ENCODE results near the gene COL8A2.
"Not testable (repeated sequence)": the region's sequence is repeated elsewhere in the genome, so short reads cannot be mapped to it uniquely, and the experiment has no call there.

Gene COL8A2

GRCh38 chr1:36163426-36163825, 38.4 kb upstream of the COL8A2 start:
- Histone ChIP-seq H3K27ac (ENCODE audit: low read length) (peak overlapping the region; percentile 93), H3K9me3 (ENCODE audit: control insufficient read depth in 1 of 2, low read length in 2 of 2) (no peaks in the 10 kb centered on the region), H3K27me3 (ENCODE audit: low read depth, low read length) (no peaks in the 10 kb centered on the region), H3K4me1 (ENCODE audit: control insufficient read depth in 1 of 2, insufficient read depth in 2 of 2, low read length in 2 of 2) (peaks cover 37 to 81% of the 10 kb centered on the region in 2 donors), H3K4me3 (ENCODE audit: low read depth in 1 of 2, low read length in 2 of 2) (no peak overlapping the region), H3K36me3 (ENCODE audit: control insufficient read depth in 1 of 2, insufficient read depth in 2 of 2, low read length in 2 of 2) (peaks cover 0 to 6% of the 10 kb centered on the region in 2 donors)

GRCh38 chr1:36162680-36163239, 37.7 kb upstream of the COL8A2 start:
- no peaks in the 10 kb centered on the region for H3K9me3 ChIP-seq (ENCODE audit: control insufficient read depth in 1 of 2, low read length in 2 of 2)
- peak overlapping the region; percentile 93 for H3K27ac ChIP-seq (ENCODE audit: low read length)
- peaks cover 44 to 81% of the 10 kb centered on the region in 2 donors for H3K4me1 ChIP-seq (ENCODE audit: control insufficient read depth in 1 of 2, insufficient read depth in 2 of 2, low read length in 2 of 2)
- no peaks in the 10 kb centered on the region for H3K27me3 ChIP-seq (ENCODE audit: low read depth, low read length)
- H3K4me3 ChIP-seq (ENCODE audit: low read depth in 1 of 2, low read length in 2 of 2): no peak overlapping the region
- peaks cover 0 to 6% of the 10 kb centered on the region in 2 donors for H3K36me3 ChIP-seq (ENCODE audit: control insufficient read depth in 1 of 2, insufficient read depth in 2 of 2, low read length in 2 of 2)

GRCh38 chr1:36161641-36162531, 36.9 kb upstream of the COL8A2 start:
- Histone ChIP-seq H3K4me3 (ENCODE audit: low read depth in 1 of 2, low read length in 2 of 2) (peak overlapping the region; percentile 51 to 69), H3K4me1 (ENCODE audit: control insufficient read depth in 1 of 2, insufficient read depth in 2 of 2, low read length in 2 of 2) (peaks cover 41 to 77% of the 10 kb centered on the region in 2 donors), H3K27me3 (ENCODE audit: low read depth, low read length) (no peaks in the 10 kb centered on the region), H3K9me3 (ENCODE audit: control insufficient read depth in 1 of 2, low read length in 2 of 2) (no peaks in the 10 kb centered on the region), H3K36me3 (ENCODE audit: control insufficient read depth in 1 of 2, insufficient read depth in 2 of 2, low read length in 2 of 2) (no peaks in the 10 kb centered on the region), H3K27ac (ENCODE audit: low read length) (peak overlapping the region; percentile 93)

GRCh38 chr1:36160949-36161485, 36.0 kb upstream of the COL8A2 start:
- Histone ChIP-seq H3K4me1 (ENCODE audit: control insufficient read depth in 1 of 2, insufficient read depth in 2 of 2, low read length in 2 of 2) (peaks cover 41 to 70% of the 10 kb centered on the region in 2 donors), H3K4me3 (ENCODE audit: low read depth in 1 of 2, low read length in 2 of 2) (peak overlapping the region; percentile 51 to 69), H3K27me3 (ENCODE audit: low read depth, low read length) (no peaks in the 10 kb centered on the region), H3K27ac (ENCODE audit: low read length) (peak overlapping the region; percentile 93), H3K36me3 (ENCODE audit: control insufficient read depth in 1 of 2, insufficient read depth in 2 of 2, low read length in 2 of 2) (peaks cover 0 to 4% of the 10 kb centered on the region in 2 donors), H3K9me3 (ENCODE audit: control insufficient read depth in 1 of 2, low read length in 2 of 2) (no peaks in the 10 kb centered on the region)

- Histone ChIP-seq H3K36me3 (ENCODE audit: control insufficient read depth in 1 of 2, insufficient read depth in 2 of 2, low read length in 2 of 2) (peaks cover 0 to 4% of the 10 kb centered on the region in 2 donors), H3K4me1 (ENCODE audit: control insufficient read depth in 1 of 2, insufficient read depth in 2 of 2, low read length in 2 of 2) (peaks cover 41 to 65% of the 10 kb centered on the region in 2 donors), H3K4me3 (ENCODE audit: low read depth in 1 of 2, low read length in 2 of 2) (peak overlapping the region; percentile 51 to 69), H3K9me3 (ENCODE audit: control insufficient read depth in 1 of 2, low read length in 2 of 2) (no peaks in the 10 kb centered on the region), H3K27ac (ENCODE audit: low read length) (peak overlapping the region; percentile 93), H3K27me3 (ENCODE audit: low read depth, low read length) (no peaks in the 10 kb centered on the region)
Observed at GRCh38 chr1:36160388-36160948, 35.4 kb upstream of the COL8A2 start.

GRCh38 chr1:36159614-36160387, 34.8 kb upstream of the COL8A2 start:
- Histone ChIP-seq H3K4me3 (ENCODE audit: low read depth in 1 of 2, low read length in 2 of 2) (no peak overlapping the region), H3K4me1 (ENCODE audit: control insufficient read depth in 1 of 2, insufficient read depth in 2 of 2, low read length in 2 of 2) (peaks cover 46 to 69% of the 10 kb centered on the region in 2 donors), H3K27me3 (ENCODE audit: low read depth, low read length) (no peaks in the 10 kb centered on the region), H3K36me3 (ENCODE audit: control insufficient read depth in 1 of 2, insufficient read depth in 2 of 2, low read length in 2 of 2) (peaks cover 0 to 4% of the 10 kb centered on the region in 2 donors), H3K9me3 (ENCODE audit: control insufficient read depth in 1 of 2, low read length in 2 of 2) (no peaks in the 10 kb centered on the region), H3K27ac (ENCODE audit: low read length) (peak overlapping the region; percentile 93)

GRCh38 chr1:36158827-36159252, 33.8 kb upstream of the COL8A2 start:
- H3K27ac ChIP-seq (ENCODE audit: low read length): peak overlapping the region; percentile 70
- H3K27me3 ChIP-seq (ENCODE audit: low read depth, low read length); H3K9me3 ChIP-seq (ENCODE audit: control insufficient read depth in 1 of 2, low read length in 2 of 2); H3K36me3 ChIP-seq (ENCODE audit: control insufficient read depth in 1 of 2, insufficient read depth in 2 of 2, low read length in 2 of 2): not testable (repeated sequence)
- H3K4me3 ChIP-seq (ENCODE audit: low read depth in 1 of 2, low read length in 2 of 2): peak overlapping the region; percentile 72 to 83
- peaks cover 47 to 65% of the 10 kb centered on the region in 2 donors for H3K4me1 ChIP-seq (ENCODE audit: control insufficient read depth in 1 of 2, insufficient read depth in 2 of 2, low read length in 2 of 2)

- no peaks in the 10 kb centered on the region for H3K9me3 ChIP-seq (ENCODE audit: control insufficient read depth in 1 of 2, low read length in 2 of 2)
- H3K27me3 ChIP-seq (ENCODE audit: low read depth, low read length): no peaks in the 10 kb centered on the region
- peaks cover 0 to 4% of the 10 kb centered on the region in 2 donors for H3K36me3 ChIP-seq (ENCODE audit: control insufficient read depth in 1 of 2, insufficient read depth in 2 of 2, low read length in 2 of 2)
- peak overlapping the region; percentile 72 to 83 for H3K4me3 ChIP-seq (ENCODE audit: low read depth in 1 of 2, low read length in 2 of 2)
- H3K4me1 ChIP-seq (ENCODE audit: control insufficient read depth in 1 of 2, insufficient read depth in 2 of 2, low read length in 2 of 2): peaks cover 47 to 63% of the 10 kb centered on the region in 2 donors
- peak overlapping the region; percentile 79 for H3K27ac ChIP-seq (ENCODE audit: low read length)
Observed at GRCh38 chr1:36157973-36158826, 33.2 kb upstream of the COL8A2 start.

GRCh38 chr1:36157115-36157903, 32.3 kb upstream of the COL8A2 start:
- Histone ChIP-seq H3K9me3 (ENCODE audit: control insufficient read depth in 1 of 2, low read length in 2 of 2) (no peaks in the 10 kb centered on the region), H3K36me3 (ENCODE audit: control insufficient read depth in 1 of 2, insufficient read depth in 2 of 2, low read length in 2 of 2) (peaks cover 0 to 4% of the 10 kb centered on the region in 2 donors), H3K27ac (ENCODE audit: low read length) (peak overlapping the region; percentile 79), H3K27me3 (ENCODE audit: low read depth, low read length) (no peaks in the 10 kb centered on the region), H3K4me3 (ENCODE audit: low read depth in 1 of 2, low read length in 2 of 2) (peak overlapping the region; percentile 72 to 83), H3K4me1 (ENCODE audit: control insufficient read depth in 1 of 2, insufficient read depth in 2 of 2, low read length in 2 of 2) (peaks cover 41 to 56% of the 10 kb centered on the region in 2 donors)
